ENCODE measurements around the gene RRAS.

GRCh38 chr19:49636233-49636932 lies 3.6 kb downstream of the RRAS start:
- TF ChIP-seq, protein P1, sequence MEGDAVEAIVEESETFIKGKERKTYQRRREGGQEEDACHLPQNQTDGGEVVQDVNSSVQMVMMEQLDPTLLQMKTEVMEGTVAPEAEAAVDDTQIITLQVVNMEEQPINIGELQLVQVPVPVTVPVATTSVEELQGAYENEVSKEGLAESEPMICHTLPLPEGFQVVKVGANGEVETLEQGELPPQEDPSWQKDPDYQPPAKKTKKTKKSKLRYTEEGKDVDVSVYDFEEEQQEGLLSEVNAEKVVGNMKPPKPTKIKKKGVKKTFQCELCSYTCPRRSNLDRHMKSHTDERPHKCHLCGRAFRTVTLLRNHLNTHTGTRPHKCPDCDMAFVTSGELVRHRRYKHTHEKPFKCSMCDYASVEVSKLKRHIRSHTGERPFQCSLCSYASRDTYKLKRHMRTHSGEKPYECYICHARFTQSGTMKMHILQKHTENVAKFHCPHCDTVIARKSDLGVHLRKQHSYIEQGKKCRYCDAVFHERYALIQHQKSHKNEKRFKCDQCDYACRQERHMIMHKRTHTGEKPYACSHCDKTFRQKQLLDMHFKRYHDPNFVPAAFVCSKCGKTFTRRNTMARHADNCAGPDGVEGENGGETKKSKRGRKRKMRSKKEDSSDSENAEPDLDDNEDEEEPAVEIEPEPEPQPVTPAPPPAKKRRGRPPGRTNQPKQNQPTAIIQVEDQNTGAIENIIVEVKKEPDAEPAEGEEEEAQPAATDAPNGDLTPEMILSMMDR (IDR thresholded peaks at IDR 0.05), result no peak
- no peak for TF ChIP-seq EP300 (IDR thresholded peaks at IDR 0.05)
